WERI-Rb-1 (cell line): ENCODE results near the gene AGPAT2.

ENCODE experiments used
- DNase-seq: peaks from one replicate; pipeline ENCODE4 v3.0.0-alpha.2; 2020
- H3K27ac ChIP-seq: fragments of 250-450 bp; sonication (Bioruptor Pico); 2 replicates; pipeline ENCODE4 v1.5.1; 2020; ENCODE audit warnings: mild to moderate bottlenecking, moderate library complexity
- H3K27me3 ChIP-seq: fragments of 250-450 bp; sonication (Bioruptor Pico); 2 replicates; pipeline ENCODE4 v1.5.1; 2021; ENCODE audit warnings: mild to moderate bottlenecking, low read depth, moderate library complexity; ENCODE audit not compliant: insufficient read depth, severe bottlenecking
- H3K36me3 ChIP-seq: fragments of 250-450 bp; sonication (Bioruptor Pico); 2 replicates; pipeline ENCODE4 v1.5.1; 2020; ENCODE audit warnings: mild to moderate bottlenecking, moderate library complexity
- H3K4me3 ChIP-seq: 2 replicates; pipeline ENCODE4 v1.5.1; 2011; ENCODE audit warnings: low read depth, mild to moderate bottlenecking, control low read depth, low read length
- H3K9me3 ChIP-seq: fragments of 250-450 bp; sonication (Bioruptor Pico); 2 replicates; pipeline ENCODE4 v1.5.1; 2021; ENCODE audit warnings: mild to moderate bottlenecking, moderate library complexity; ENCODE audit not compliant: severe bottlenecking
- TF ChIP-seq, protein P1 (sequence below): IDR thresholded peaks from 2 replicates; pipeline ENCODE4 v1.5.1; 2011; ENCODE audit warnings: low read depth, mild to moderate bottlenecking, control low read depth, inconsistent platforms, low read length

Gene AGPAT2

DNA sequence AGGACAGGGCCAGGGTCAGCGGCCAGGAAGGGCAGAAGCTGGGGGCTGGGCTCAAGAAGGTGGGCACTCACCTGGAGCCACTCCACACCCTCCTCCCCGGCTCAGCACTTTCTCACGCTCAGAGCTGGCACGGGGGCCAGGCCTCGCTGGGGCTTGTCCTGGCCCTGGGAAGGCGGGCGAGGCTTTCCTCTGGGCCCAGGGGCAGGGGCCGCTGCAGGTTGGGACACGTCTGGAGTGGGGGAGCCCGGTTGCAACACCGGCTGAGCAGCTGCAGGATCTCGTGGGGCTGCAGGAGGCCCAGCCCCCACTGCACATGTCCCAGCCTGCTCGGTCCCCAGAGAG, 63.4 kb downstream of the AGPAT2 start:
- Histone ChIP-seq H3K4me3 (no peak overlapping the region), H3K27me3 (no peaks in the 10 kb centered on the region), H3K9me3 (no peaks in the 10 kb centered on the region), H3K36me3 (no peaks in the 10 kb centered on the region), H3K27ac (peak overlapping the region; percentile 73)
- peak; percentile 56 for DNase-seq
- TF ChIP-seq, protein P1, sequence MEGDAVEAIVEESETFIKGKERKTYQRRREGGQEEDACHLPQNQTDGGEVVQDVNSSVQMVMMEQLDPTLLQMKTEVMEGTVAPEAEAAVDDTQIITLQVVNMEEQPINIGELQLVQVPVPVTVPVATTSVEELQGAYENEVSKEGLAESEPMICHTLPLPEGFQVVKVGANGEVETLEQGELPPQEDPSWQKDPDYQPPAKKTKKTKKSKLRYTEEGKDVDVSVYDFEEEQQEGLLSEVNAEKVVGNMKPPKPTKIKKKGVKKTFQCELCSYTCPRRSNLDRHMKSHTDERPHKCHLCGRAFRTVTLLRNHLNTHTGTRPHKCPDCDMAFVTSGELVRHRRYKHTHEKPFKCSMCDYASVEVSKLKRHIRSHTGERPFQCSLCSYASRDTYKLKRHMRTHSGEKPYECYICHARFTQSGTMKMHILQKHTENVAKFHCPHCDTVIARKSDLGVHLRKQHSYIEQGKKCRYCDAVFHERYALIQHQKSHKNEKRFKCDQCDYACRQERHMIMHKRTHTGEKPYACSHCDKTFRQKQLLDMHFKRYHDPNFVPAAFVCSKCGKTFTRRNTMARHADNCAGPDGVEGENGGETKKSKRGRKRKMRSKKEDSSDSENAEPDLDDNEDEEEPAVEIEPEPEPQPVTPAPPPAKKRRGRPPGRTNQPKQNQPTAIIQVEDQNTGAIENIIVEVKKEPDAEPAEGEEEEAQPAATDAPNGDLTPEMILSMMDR, result no peak
